HG03175 (cell line): ENCODE results near the gene KLHL6.

ENCODE experiments used
- ATAC-seq: cut with Tn5 transposase; IDR thresholded peaks from one replicate; pipeline ENCODE4 v1.9.1; 2021; ENCODE audit warnings: mild to moderate bottlenecking, moderate library complexity; ENCODE audit not compliant: unreplicated experiment

KLHL6 gene

GRCh38 chr3:183508821-183509220 lies 46.7 kb downstream of the KLHL6 start:
- no peak for ATAC-seq

GRCh38 chr3:183507551-183507950 lies 48.0 kb downstream of the KLHL6 start:
- ATAC-seq, result no peak

- ATAC-seq, result no peak
These were observed 48.7 kb downstream of the KLHL6 start for GRCh38 chr3:183506674-183507320.

- ATAC-seq, result no peak
These were observed 50.9 kb downstream of the KLHL6 start for GRCh38 chr3:183504597-183504996.

GRCh38 chr3:183503746-183504145 lies 51.8 kb downstream of the KLHL6 start:
- no peak for ATAC-seq

GRCh38 chr3:183502237-183503181 lies 53.0 kb downstream of the KLHL6 start:
- no peak for ATAC-seq

GRCh38 chr3:183500981-183501704 lies 54.4 kb downstream of the KLHL6 start:
- no peak for ATAC-seq

- ATAC-seq, result no peak
These were observed 55.2 kb downstream of the KLHL6 start for GRCh38 chr3:183500319-183500718.

- no peak for ATAC-seq
These were observed 56.9 kb downstream of the KLHL6 start for GRCh38 chr3:183498634-183499033.

GRCh38 chr3:183497313-183497712 lies 58.2 kb downstream of the KLHL6 start:
- no peak for ATAC-seq

GRCh38 chr3:183496311-183496710 lies 59.2 kb downstream of the KLHL6 start:
- no peak for ATAC-seq

- no peak for ATAC-seq
These were observed 61.2 kb downstream of the KLHL6 start for GRCh38 chr3:183494341-183494740.

- ATAC-seq, result no peak
These were observed 62.0 kb downstream of the KLHL6 start for GRCh38 chr3:183493296-183494045.

- ATAC-seq, result no peak
These were observed 62.7 kb downstream of the KLHL6 start for GRCh38 chr3:183492849-183493179.

GRCh38 chr3:183491923-183492848 lies 63.3 kb downstream of the KLHL6 start:
- ATAC-seq, result no peak

- no peak for ATAC-seq
These were observed 64.2 kb downstream of the KLHL6 start for GRCh38 chr3:183491109-183491922.

GRCh38 chr3:183490653-183491052 lies 64.9 kb downstream of the KLHL6 start:
- ATAC-seq, result no peak

GRCh38 chr3:183490211-183490601 lies 65.3 kb downstream of the KLHL6 start:
- no peak for ATAC-seq
